H9 (cell line): ENCODE measurements around the gene ERF. TPM values are rescaled to one million over a fixed set of nuclear protein-coding genes. Genes with fewer than 3 reads are reported as not detected.

Experiments used
- DNase-seq: peaks from one replicate; pipeline ENCODE4 v3.0.0-alpha.2; 2017
- H2AFZ ChIP-seq: one replicate; pipeline ENCODE4 v1.6.1; 2013; ENCODE audit warnings: mild to moderate bottlenecking, low read length, control low read depth, moderate library complexity
- H2AK5ac ChIP-seq: 2 replicates; pipeline ENCODE4 v1.6.1; 2013; ENCODE audit warnings: low read length, control low read depth, mixed read lengths; ENCODE audit not compliant: insufficient read length
- H2BK120ac ChIP-seq: one replicate; pipeline ENCODE4 v1.6.1; 2013; ENCODE audit warnings: low read depth, mild to moderate bottlenecking, low read length, control low read depth, inconsistent platforms; ENCODE audit not compliant: poor library complexity, severe bottlenecking
- H2BK12ac ChIP-seq: 2 replicates; pipeline ENCODE4 v1.6.1; 2013; ENCODE audit warnings: low read length, control low read depth, mixed read lengths, low read depth; ENCODE audit not compliant: insufficient read length
- H2BK15ac ChIP-seq: 2 replicates; pipeline ENCODE4 v1.6.1; 2013; ENCODE audit warnings: low read depth, low read length, control low read depth
- H2BK20ac ChIP-seq: one replicate; pipeline ENCODE4 v1.6.1; 2013; ENCODE audit warnings: low read depth, mild to moderate bottlenecking, low read length, control low read depth, inconsistent platforms; ENCODE audit not compliant: poor library complexity, severe bottlenecking
- H2BK5ac ChIP-seq: 2 replicates; pipeline ENCODE4 v1.6.1; 2013; ENCODE audit warnings: low read length, control low read depth, mixed read lengths; ENCODE audit not compliant: insufficient read length
- H3K14ac ChIP-seq: 2 replicates; pipeline ENCODE4 v1.6.1; 2013; ENCODE audit warnings: low read length, control low read depth; ENCODE audit not compliant: insufficient read depth
- H3K18ac ChIP-seq: 2 replicates; pipeline ENCODE4 v1.6.1; 2013; ENCODE audit warnings: low read depth, mild to moderate bottlenecking, mixed read lengths, low read length, control low read depth; ENCODE audit not compliant: insufficient read length
- H3K23ac ChIP-seq: 2 replicates; pipeline ENCODE4 v1.6.1; 2013; ENCODE audit warnings: low read length, control low read depth, mixed read lengths, low read depth; ENCODE audit not compliant: insufficient read length
- H3K23me2 ChIP-seq: 2 replicates; pipeline ENCODE4 v1.6.1; 2013; ENCODE audit warnings: low read depth, mild to moderate bottlenecking, mixed read lengths, low read length, control low read depth; ENCODE audit not compliant: insufficient read length, poor library complexity, severe bottlenecking
- H3K27ac ChIP-seq: 2 replicates; pipeline ENCODE4 v1.5.1; 2013; ENCODE audit warnings: low read length, control low read depth, mixed read lengths, low read depth; ENCODE audit not compliant: insufficient read length
- H3K27me3 ChIP-seq: 2 replicates; pipeline ENCODE4 v1.6.1; 2013; ENCODE audit warnings: low read length, control low read depth, inconsistent platforms; ENCODE audit not compliant: insufficient read depth
- H3K4ac ChIP-seq: 2 replicates; pipeline ENCODE4 v1.6.1; 2013; ENCODE audit warnings: low read depth, mild to moderate bottlenecking, control low read depth, inconsistent platforms, low read length, moderate library complexity
- H3K4me1 ChIP-seq: 2 replicates; pipeline ENCODE4 v1.6.1; 2013; ENCODE audit warnings: low read length, control low read depth, inconsistent platforms; ENCODE audit not compliant: insufficient read depth
- H3K4me2 ChIP-seq: 2 replicates; pipeline ENCODE4 v1.6.1; 2013; ENCODE audit warnings: low read length, control low read depth, mixed read lengths; ENCODE audit not compliant: insufficient read length, insufficient read depth
- H3K56ac ChIP-seq: 2 replicates; pipeline ENCODE4 v1.6.1; 2013; ENCODE audit warnings: low read depth, mild to moderate bottlenecking, mixed read lengths, low read length, control low read depth; ENCODE audit not compliant: insufficient read length
- H3K79me1 ChIP-seq: 2 replicates; pipeline ENCODE4 v1.6.1; 2013; ENCODE audit warnings: low read depth, mild to moderate bottlenecking, moderate library complexity, low read length, control low read depth, inconsistent platforms; ENCODE audit not compliant: insufficient read depth, poor library complexity, severe bottlenecking
- H3K79me2 ChIP-seq: 2 replicates; pipeline ENCODE4 v1.6.1; 2013; ENCODE audit warnings: low read length, control low read depth, inconsistent platforms; ENCODE audit not compliant: insufficient read depth
- H3K9ac ChIP-seq: 2 replicates; pipeline ENCODE4 v1.6.1; 2013; ENCODE audit warnings: low read length, control low read depth, mixed read lengths; ENCODE audit not compliant: insufficient read length; ENCODE audit errors: extremely low read depth
- H3K9me3 ChIP-seq: one replicate; pipeline ENCODE4 v1.6.1; 2013; ENCODE audit warnings: low read depth, low read length, inconsistent platforms; ENCODE audit not compliant: control insufficient read depth
- H3T11ph ChIP-seq: one replicate; pipeline ENCODE4 v1.6.1; 2013; ENCODE audit warnings: mild to moderate bottlenecking, low read length, control low read depth, inconsistent platforms
- H4K20me1 ChIP-seq: one replicate; pipeline ENCODE4 v1.6.1; 2013; ENCODE audit not compliant: control insufficient read depth, insufficient read length, insufficient read depth
- H4K5ac ChIP-seq: 2 replicates; pipeline ENCODE4 v1.6.1; 2013; ENCODE audit warnings: low read depth, mild to moderate bottlenecking, mixed read lengths, low read length, control low read depth; ENCODE audit not compliant: insufficient read length
- H4K8ac ChIP-seq: replicated peaks from 2 replicates; pipeline ENCODE4 v1.6.1; 2013; ENCODE audit warnings: low read length, control low read depth, mixed read lengths, low read depth; ENCODE audit not compliant: insufficient read length
- H4K91ac ChIP-seq: 2 replicates; pipeline ENCODE4 v1.6.1; 2013; ENCODE audit warnings: low read depth, mild to moderate bottlenecking, moderate library complexity, mixed read lengths, low read length, control low read depth; ENCODE audit not compliant: insufficient read length
- H3K27ac Mint-ChIP-seq, 3 experiments: 2 replicates in 2 of 3; 3 replicates in 1 of 3; pipeline ENCODE4 v1.8.0; 2020 to 2021; ENCODE audit warnings: mixed read lengths in 3 of 3, mild to moderate bottlenecking in 1 of 3, moderate library complexity in 1 of 3
- H3K27me3 Mint-ChIP-seq: 2 replicates; pipeline ENCODE4 v1.8.0; 2021; ENCODE audit warnings: low read depth, mild to moderate bottlenecking, moderate library complexity, mixed read lengths
- H3K36me3 Mint-ChIP-seq, 3 experiments: 2 replicates in 2 of 3; 3 replicates in 1 of 3; pipeline ENCODE4 v1.8.0; 2020 to 2021; ENCODE audit warnings: low read depth in 3 of 3, mixed read lengths in 3 of 3; ENCODE audit not compliant: insufficient read depth in 1 of 3
- H3K4me1 Mint-ChIP-seq, 2 experiments: 2 replicates each; pipeline ENCODE4 v1.8.0; 2020; ENCODE audit warnings: mixed read lengths in 2 of 2
- H3K4me3 Mint-ChIP-seq, 2 experiments: 2 replicates in 1 of 2; 3 replicates in 1 of 2; pipeline ENCODE4 v1.8.0; 2020 to 2021; ENCODE audit warnings: mild to moderate bottlenecking in 2 of 2, mixed read lengths in 2 of 2, moderate library complexity in 1 of 2
- H3K9me3 Mint-ChIP-seq, 2 experiments: 2 replicates in 1 of 2; 3 replicates in 1 of 2; pipeline ENCODE4 v1.8.0; 2020; ENCODE audit warnings: mild to moderate bottlenecking in 2 of 2, mixed read lengths in 2 of 2, moderate library complexity in 1 of 2
- CTCF ChIP-seq: fragments of 200-600 bp; sonication (generic); conservative IDR thresholded peaks from 3 replicates; pipeline ENCODE4 v1.8.0; 2021; ENCODE audit warnings: antibody characterized with exemption, mild to moderate bottlenecking
- WGBS: extraction: QIAGEN DNeasy Blood & Tissue Kit; methylation state at CpG from one replicate; pipeline ENCODE4 v1.1.7; 2013; ENCODE audit warnings: missing lambda C conversion rate, low lambda C conversion rate, mixed read lengths; ENCODE audit not compliant: insufficient read length; ENCODE audit errors: extremely low coverage; 5-methylcytosine and 5-hydroxymethylcytosine counted together
- total RNA-seq: library from RNA; stranded (reverse); gene quantifications from 2 replicates; pipeline ENCODE4 v1.2.1, GENCODE V29; 2021

The ERF gene
- total RNA-seq, 1 experiment from 2014 or later, result 126 TPM

- Histone ChIP-seq H2BK20ac (no peak within 1 kb of the TSS), H2AFZ (no peak within 1 kb of the TSS), H4K5ac (no peak within 1 kb of the TSS), H3K27ac (no peak within 1 kb of the TSS), H2BK15ac (no peak within 1 kb of the TSS), H2BK120ac (no peak within 1 kb of the TSS), H4K20me1 (no peaks in the 10 kb centered on the region), H3K4ac (no peak within 1 kb of the TSS), H4K91ac (no peak within 1 kb of the TSS), H3K14ac (0 out of 2 replicates have a peak within 1 kb of the TSS, but pooled peaks have one; percentile 26), H3K4me1 (no peaks in the 10 kb centered on the region), H2BK12ac (no peak within 1 kb of the TSS), H3K27me3 (no peaks in the 10 kb centered on the region), H3K79me2 (peaks cover 11% of the 10 kb centered on the region; the same call in 1 of the 2 replicates), H2AK5ac (no peak within 1 kb of the TSS), H3K23ac (no peak within 1 kb of the TSS), H3K9ac (peak within 1 kb of the TSS; percentile 70), H3K23me2 (peaks cover 13% of the 10 kb centered on the region), H4K8ac (no peak within 1 kb of the TSS), H3K4me2 (peak within 1 kb of the TSS; percentile 72), H3T11ph (no peak within 1 kb of the TSS), H3K9me3 (no peaks in the 10 kb centered on the region), H3K79me1 (peaks cover 10% of the 10 kb centered on the region), H3K18ac (no peak within 1 kb of the TSS), H3K56ac (no peak within 1 kb of the TSS), H2BK5ac (no peak within 1 kb of the TSS)
- TF ChIP-seq CTCF, result peak; percentile 12; the same call in 1 of the 3 replicates
- Mint-ChIP-seq H3K4me3 (peak within 1 kb of the TSS; percentile 90 to 99), H3K4me1 (peaks cover 29 to 44% of the 10 kb centered on the region in 2 experiments), H3K27ac (peak within 1 kb of the TSS; percentile 93 to 98 (median 97)), H3K27me3 (no peaks in the 10 kb centered on the region; the same call in none of the 2 replicates), H3K36me3 (peaks cover 18 to 33% (median 28%) of the 10 kb centered on the region in 3 experiments), H3K9me3 (no peaks in the 10 kb centered on the region; a peak in 1 of 5 replicates)
- WGBS, result no CpG with 5 or more reads among the region's 53 CpGs
- DNase-seq, result peak; percentile 99
Observed at GRCh38 chr19:42219812-42220750, 34.8 kb downstream of the ERF start, which contains the start of gene ZNF526. ZNF526 (plus strand) TSS chr19:42220312; CDS start chr19:42224404, 4,092 bp downstream.
